Endothelial cell of umbilical vein (primary cell): ENCODE results near the gene WNT9A. TPM values are rescaled to one million over a fixed set of nuclear protein-coding genes. Genes with fewer than 3 reads are reported as not detected.

Source experiments
- BruUV-seq: library from RNA; stranded (reverse); fragments of 400-500 nt; replicated peaks from 2 replicates; lab custom pipeline; 2021; lab: Mats Ljungman, UMichigan
- CTCF ChIA-PET: fragments of 300-600, 350-600 bp; sonication (Branson Sonifier 250); formaldehyde crosslinking; loops from one replicate; lab custom pipeline; 2021; ENCODE audit warnings: antibody characterized with exemption, inconsistent platforms; lab: Charles Lee
- POLR2A ChIA-PET: fragments of 300-600, 350-600 bp; sonication (Branson Sonifier 250); formaldehyde crosslinking; loops from one replicate; lab custom pipeline; 2021; ENCODE audit warnings: antibody characterized with exemption, inconsistent platforms; lab: Charles Lee
- DNase-seq: peaks from one replicate; pipeline ENCODE4 v3.0.0-alpha.2; 2011; ENCODE audit warnings: low read depth, low spot score
- FAIRE-seq: peaks from 2 replicates; lab custom pipeline; 2011; peaks lifted over from hg19 to GRCh38; lab: Jason Lieb, UNC
- H2AFZ ChIP-seq: 2 replicates; pipeline ENCODE4 v1.6.0; 2012; ENCODE audit warnings: low read depth, low read length, control low read depth, inconsistent platforms
- H3K27ac ChIP-seq: 2 replicates; pipeline ENCODE4 v1.5.1; 2011; ENCODE audit warnings: low read depth, mild to moderate bottlenecking, control low read depth, low read length, moderate library complexity; ENCODE audit not compliant: insufficient read depth
- H3K27me3 ChIP-seq, 2 experiments: 2 replicates each; pipeline versions ENCODE4 v1.6.0 to v1.6.1; 2011; ENCODE audit warnings: low read length in 2 of 2, mixed read lengths in 1 of 2; ENCODE audit not compliant: control insufficient read depth in 2 of 2, insufficient read depth in 2 of 2
- H3K36me3 ChIP-seq, 2 experiments: 2 replicates in 1 of 2; 3 replicates in 1 of 2; pipeline ENCODE4 v1.5.1; 2011; ENCODE audit warnings: low read length in 2 of 2, mild to moderate bottlenecking in 1 of 2, moderate library complexity in 1 of 2; ENCODE audit not compliant: control insufficient read depth in 2 of 2, insufficient read depth in 2 of 2; ENCODE audit errors: extremely low read depth in 1 of 2
- H3K4me1 ChIP-seq: 3 replicates; pipeline ENCODE4 v1.5.1; 2011; ENCODE audit warnings: mild to moderate bottlenecking, low read length; ENCODE audit not compliant: control insufficient read depth, insufficient read depth; ENCODE audit errors: extremely low read depth
- H3K4me2 ChIP-seq: 2 replicates; pipeline ENCODE4 v1.6.1; 2011; ENCODE audit warnings: low read length, control low read depth, mixed read lengths; ENCODE audit not compliant: insufficient read depth
- H3K4me3 ChIP-seq, 3 experiments: fragments of 200-600 bp in 1 of 3; sonication (generic), shearing (Covaris generic) in 1 of 3; replicated peaks in 1 of 3; 2 replicates each; pipeline ENCODE4 v1.5.1; 2011 to 2016; ENCODE audit warnings: control low read depth in 3 of 3, low read length in 3 of 3, mild to moderate bottlenecking in 2 of 3, inconsistent platforms in 1 of 3, low read depth in 1 of 3, moderate library complexity in 1 of 3; ENCODE audit not compliant: insufficient read depth in 1 of 3
- H3K79me2 ChIP-seq: 2 replicates; pipeline ENCODE4 v1.6.0; 2012; ENCODE audit warnings: low read length, inconsistent platforms; ENCODE audit not compliant: control insufficient read depth, insufficient read depth
- H3K9ac ChIP-seq: replicated peaks from 2 replicates; pipeline ENCODE3; 2011; ENCODE audit warnings: low read length, control low read depth; ENCODE audit not compliant: insufficient read depth; ENCODE audit errors: extremely low read depth
- H3K9me1 ChIP-seq: replicated peaks from 3 replicates; pipeline ENCODE4 v1.6.0; 2011; ENCODE audit warnings: mild to moderate bottlenecking, low read length; ENCODE audit not compliant: control insufficient read depth, insufficient read depth; ENCODE audit errors: extremely low read depth
- H3K9me3 ChIP-seq: replicated peaks from 2 replicates; pipeline ENCODE4 v1.5.1; 2012; ENCODE audit warnings: low read length, inconsistent platforms; ENCODE audit not compliant: control insufficient read depth, insufficient read depth
- H4K20me1 ChIP-seq: replicated peaks from 2 replicates; pipeline ENCODE3; 2011; ENCODE audit warnings: mild to moderate bottlenecking, low read length; ENCODE audit not compliant: control insufficient read depth, insufficient read depth; ENCODE audit errors: extremely low read depth
- CTCF ChIP-seq, 2 donors: IDR thresholded peaks; 1 replicate in 1 of 2; 2 replicates in 1 of 2; pipeline ENCODE4 v1.5.1; 2011; ENCODE audit warnings: low read length in 2 of 2, mild to moderate bottlenecking in 2 of 2, moderate library complexity in 2 of 2, control low read depth in 1 of 2, inconsistent platforms in 1 of 2, low read depth in 1 of 2; ENCODE audit not compliant: insufficient read depth in 1 of 2; ENCODE audit errors: extremely low read depth in 1 of 2
- EZH2 ChIP-seq: IDR thresholded peaks from 2 replicates; pipeline ENCODE4 v1.6.1; 2012; ENCODE audit warnings: borderline replicate concordance, low read depth, mild to moderate bottlenecking, moderate library complexity, low read length, inconsistent platforms; ENCODE audit not compliant: severe bottlenecking
- FOS ChIP-seq: IDR thresholded peaks from 2 replicates; pipeline ENCODE4 v1.6.1; 2011; ENCODE audit warnings: mild to moderate bottlenecking, low read length, moderate library complexity, borderline replicate concordance; ENCODE audit not compliant: insufficient read depth
- GATA2 ChIP-seq: IDR thresholded peaks from 2 replicates; pipeline ENCODE4 v1.7.0; 2011; ENCODE audit warnings: low read depth, mild to moderate bottlenecking, moderate library complexity, mixed read lengths, low read length; ENCODE audit not compliant: insufficient read length, insufficient read depth
- JUN ChIP-seq: IDR thresholded peaks from 2 replicates; pipeline ENCODE4 v1.6.1; 2011; ENCODE audit warnings: borderline replicate concordance, low read depth; ENCODE audit not compliant: insufficient read length, insufficient read depth
- MAX ChIP-seq: IDR thresholded peaks from 2 replicates; pipeline ENCODE4 v1.6.1; 2011; ENCODE audit not compliant: insufficient read depth, insufficient read length
- MYC ChIP-seq: IDR thresholded peaks from one replicate; pipeline ENCODE4 v1.6.1; 2011; ENCODE audit warnings: mild to moderate bottlenecking, low read depth, low read length
- POLR2A ChIP-seq: IDR thresholded peaks from 2 replicates; pipeline ENCODE4 v1.6.1; 2012; ENCODE audit warnings: low read depth, mild to moderate bottlenecking, control low read depth, low read length
- POLR2AphosphoS5 ChIP-seq: IDR thresholded peaks from 2 replicates; pipeline ENCODE4 v1.6.1; 2012; ENCODE audit warnings: low read depth, mild to moderate bottlenecking, control low read depth, low read length, moderate library complexity; ENCODE audit not compliant: insufficient read depth
- dilution Hi-C: fragments of 300-500 bp; cut with MboI; formaldehyde crosslinking; loops from one replicate; pipeline ENCODE4 v1.15.0; 2019; ENCODE audit warnings: low sequenced_read_pairs; ENCODE audit not compliant: extremely low pct_ligation_motif_present
- intact Hi-C: fragments of 100-400 bp; cut with micrococcal nuclease; formaldehyde crosslinking; loops from one replicate; pipeline ENCODE4 v1.10.0; 2022
- polyA plus RNA-seq, 4 experiments: library from polyadenylated mRNA; depleted of rRNA in 3 of 4; stranded (reverse) in 3 of 4; unstranded in 1 of 4; fragments of >200 nt; gene quantifications; 2 replicates each; pipeline versions ENCODE4 v1.2.1 to v1.2.3, GENCODE V29; 2011 to 2012; ENCODE audit warnings: missing spikeins in 1 of 4
- total RNA-seq: library from RNA; stranded (reverse); gene quantifications from 2 replicates; pipeline ENCODE4 v1.2.3, GENCODE V29; 2021

The WNT9A gene
- total and polyA plus RNA-seq, 2 donors (not counting 3 experiments of a cell fraction or from before 2014, with no cell fraction given) = 5.4 to 6.2 TPM

GRCh38 chr1:227906550-227907071 lies 41.1 kb downstream of the WNT9A start:
- Histone ChIP-seq H3K4me2 (no peak overlapping the region), H3K9ac (no peak overlapping the region), H3K9me1 (no peaks in the 10 kb centered on the region), H3K27ac (no peak overlapping the region), H3K27me3 (no peaks in the 10 kb centered on the region), H3K4me3 (no peak overlapping the region), H4K20me1 (no peaks in the 10 kb centered on the region), H3K79me2 (no peaks in the 10 kb centered on the region), H3K36me3 (no peaks in the 10 kb centered on the region), H3K4me1 (no peaks in the 10 kb centered on the region), H3K9me3 (no peaks in the 10 kb centered on the region), H2AFZ (no peak overlapping the region)
- intact Hi-C loops (no loop called here), dilution Hi-C loops (no loop called here)
- no peak for TF ChIP-seq JUN
- no peak for TF ChIP-seq POLR2A
- TF ChIP-seq MAX = no peak
- TF ChIP-seq FOS = no peak
- no peak for TF ChIP-seq POLR2AphosphoS5
- no peak for TF ChIP-seq CTCF (IDR thresholded peaks at IDR 0.05; ENCODE audit: extremely low read depth in 1 of 2, insufficient read depth in 1 of 2, low read depth in 1 of 2, low read length in 2 of 2)
- TF ChIP-seq EZH2 = no peak
- TF ChIP-seq GATA2 = no peak
- TF ChIP-seq MYC = no peak
- BruUV-seq = no TSS peak
- FAIRE-seq = no peak
- POLR2A ChIA-PET = no interaction called here
- CTCF ChIA-PET = no interaction called here
- DNase-seq = no peak
